Transverse colon (tissue), 3 donors: ENCODE results near the gene ARHGAP24.

Experiments
- POLR2A ChIP-seq: fragments of 450-650 bp; IDR thresholded peaks from one replicate; pipeline ENCODE4 v1.6.1; 2016; ENCODE audit warnings: antibody characterized with exemption, mild to moderate bottlenecking, moderate library complexity
- TF ChIP-seq, protein P1 (sequence below), 5 experiments: fragments of 200-600 bp in 3 of 5; fragments of 450-650 bp in 2 of 5; sonication (generic) in 3 of 5; IDR thresholded peaks; 1 replicate in 2 of 5; 2 replicates in 3 of 5; pipeline ENCODE4 v1.5.1; 2016 to 2017; ENCODE audit warnings: antibody characterized with exemption in 5 of 5, inconsistent platforms in 3 of 5, mild to moderate bottlenecking in 2 of 5, moderate library complexity in 1 of 5

DNA sequence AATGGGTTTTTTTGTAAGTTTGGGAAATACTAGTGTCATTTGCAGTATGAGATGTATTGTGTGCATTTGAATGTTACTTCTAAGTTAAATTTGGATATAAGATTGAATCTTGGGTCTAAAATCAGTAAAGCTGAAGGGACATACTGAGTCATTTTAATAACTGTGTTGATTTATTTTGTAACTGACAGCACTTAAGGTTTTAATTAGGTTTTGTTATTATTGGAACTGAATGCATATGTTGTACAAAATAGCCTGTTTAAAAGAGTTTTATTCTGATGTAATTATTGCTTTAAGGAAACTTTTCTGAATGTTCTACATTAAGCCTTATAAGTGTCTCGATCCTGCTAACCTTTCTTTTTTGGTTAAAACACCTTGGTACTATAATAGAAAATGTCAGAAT is 488.3 kb downstream of the ARHGAP24 start:
- no peak for TF ChIP-seq POLR2A
- TF ChIP-seq, protein P1, sequence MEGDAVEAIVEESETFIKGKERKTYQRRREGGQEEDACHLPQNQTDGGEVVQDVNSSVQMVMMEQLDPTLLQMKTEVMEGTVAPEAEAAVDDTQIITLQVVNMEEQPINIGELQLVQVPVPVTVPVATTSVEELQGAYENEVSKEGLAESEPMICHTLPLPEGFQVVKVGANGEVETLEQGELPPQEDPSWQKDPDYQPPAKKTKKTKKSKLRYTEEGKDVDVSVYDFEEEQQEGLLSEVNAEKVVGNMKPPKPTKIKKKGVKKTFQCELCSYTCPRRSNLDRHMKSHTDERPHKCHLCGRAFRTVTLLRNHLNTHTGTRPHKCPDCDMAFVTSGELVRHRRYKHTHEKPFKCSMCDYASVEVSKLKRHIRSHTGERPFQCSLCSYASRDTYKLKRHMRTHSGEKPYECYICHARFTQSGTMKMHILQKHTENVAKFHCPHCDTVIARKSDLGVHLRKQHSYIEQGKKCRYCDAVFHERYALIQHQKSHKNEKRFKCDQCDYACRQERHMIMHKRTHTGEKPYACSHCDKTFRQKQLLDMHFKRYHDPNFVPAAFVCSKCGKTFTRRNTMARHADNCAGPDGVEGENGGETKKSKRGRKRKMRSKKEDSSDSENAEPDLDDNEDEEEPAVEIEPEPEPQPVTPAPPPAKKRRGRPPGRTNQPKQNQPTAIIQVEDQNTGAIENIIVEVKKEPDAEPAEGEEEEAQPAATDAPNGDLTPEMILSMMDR (IDR thresholded peaks at IDR 0.05), result no peak
